IMR-90 (cell line): Measurements from ENCODE around the gene PLCL2. TPM values are rescaled to one million over a fixed set of nuclear protein-coding genes. Genes with fewer than 3 reads are reported as not detected.

Experiments
- ATAC-seq: fragments of 200-7000 bp; cut with Tn5 transposase; 2 replicates; pipeline ENCODE4 v1.9.1; 2020; ENCODE audit warnings: low read depth, mild to moderate bottlenecking, moderate library complexity
- BruUV-seq: library from RNA; stranded (reverse); fragments of 400-500 nt; replicated peaks from 2 replicates; lab custom pipeline; 2021; lab: Mats Ljungman, UMichigan
- CTCF ChIA-PET: fragments of 300-600 bp; formaldehyde crosslinking; extraction: SDS; loops from one replicate; lab custom pipeline; 2021; ENCODE audit warnings: antibody characterized with exemption; lab: Yijun Ruan, JAX
- POLR2A ChIA-PET: fragments of 300-600 bp; sonication (Branson Sonifier 250); formaldehyde crosslinking; loops from one replicate; lab custom pipeline; 2022; ENCODE audit warnings: antibody characterized with exemption; ENCODE audit not compliant: unreplicated experiment; lab: Charles Lee
- DNase-seq: peaks from one replicate; pipeline ENCODE4 v3.0.0; 2013
- H2AFZ ChIP-seq: replicated peaks from 2 replicates; pipeline ENCODE3; 2013; ENCODE audit warnings: low read length, mild to moderate bottlenecking; ENCODE audit not compliant: poor library complexity
- H2AK5ac ChIP-seq: 2 replicates; pipeline ENCODE4 v1.6.1; 2013; ENCODE audit warnings: low read depth, low read length, inconsistent platforms
- H2AK9ac ChIP-seq: replicated peaks from 2 replicates; pipeline ENCODE3; 2013; ENCODE audit warnings: mild to moderate bottlenecking, low read depth, low read length, moderate library complexity; ENCODE audit not compliant: poor library complexity
- H2BK120ac ChIP-seq: 2 replicates; pipeline ENCODE4 v1.6.1; 2013; ENCODE audit warnings: low read depth, low read length, inconsistent platforms
- H2BK15ac ChIP-seq: 3 replicates; pipeline ENCODE4 v1.6.1; 2013; ENCODE audit warnings: low read depth, low read length, inconsistent platforms
- H2BK20ac ChIP-seq: 2 replicates; pipeline ENCODE4 v1.6.1; 2013; ENCODE audit warnings: low read depth, mild to moderate bottlenecking, inconsistent platforms, low read length, moderate library complexity
- H2BK5ac ChIP-seq: 2 replicates; pipeline ENCODE4 v1.6.1; 2013; ENCODE audit warnings: mild to moderate bottlenecking, low read depth, low read length, inconsistent platforms; ENCODE audit not compliant: poor library complexity, severe bottlenecking
- H3K14ac ChIP-seq: replicated peaks from 2 replicates; pipeline ENCODE4 v1.6.1; 2013; ENCODE audit warnings: low read depth, low read length, inconsistent platforms
- H3K18ac ChIP-seq: 2 replicates; pipeline ENCODE4 v1.6.1; 2013; ENCODE audit warnings: low read depth, low read length, control low read depth
- H3K23ac ChIP-seq: 2 replicates; pipeline ENCODE4 v1.6.1; 2013; ENCODE audit warnings: low read depth, low read length, inconsistent platforms
- H3K27ac ChIP-seq: 2 replicates; pipeline ENCODE4 v1.5.1; 2013; ENCODE audit warnings: mild to moderate bottlenecking, control low read depth, low read length; ENCODE audit not compliant: insufficient read depth
- H3K27me3 ChIP-seq: 2 replicates; pipeline ENCODE4 v1.6.1; 2013; ENCODE audit warnings: low read length; ENCODE audit not compliant: control insufficient read depth, insufficient read depth
- H3K36me3 ChIP-seq: 2 replicates; pipeline ENCODE4 v1.6.1; 2013; ENCODE audit warnings: low read length, mixed read lengths; ENCODE audit not compliant: control insufficient read depth, insufficient read depth
- H3K4ac ChIP-seq: 2 replicates; pipeline ENCODE4 v1.6.1; 2013; ENCODE audit warnings: low read depth, low read length, inconsistent platforms
- H3K4me1 ChIP-seq: 2 replicates; pipeline ENCODE4 v1.6.1; 2013; ENCODE audit warnings: low read length, mixed read lengths; ENCODE audit not compliant: control insufficient read depth, insufficient read depth
- H3K4me2 ChIP-seq: 2 replicates; pipeline ENCODE4 v1.6.1; 2013; ENCODE audit warnings: low read depth, mild to moderate bottlenecking, control low read depth, low read length, moderate library complexity
- H3K4me3 ChIP-seq: 2 replicates; pipeline ENCODE4 v1.5.1; 2013; ENCODE audit warnings: low read depth, mild to moderate bottlenecking, control low read depth, low read length, moderate library complexity; ENCODE audit not compliant: insufficient read depth
- H3K56ac ChIP-seq: 2 replicates; pipeline ENCODE4 v1.6.1; 2013; ENCODE audit warnings: low read length, inconsistent platforms; ENCODE audit not compliant: insufficient read depth; ENCODE audit errors: extremely low read depth
- H3K79me1 ChIP-seq, 2 experiments: 2 replicates each; pipeline ENCODE4 v1.6.1; 2013; ENCODE audit warnings: low read length in 2 of 2, inconsistent platforms in 1 of 2, low read depth in 1 of 2
- H3K9ac ChIP-seq: 2 replicates; pipeline ENCODE4 v1.6.1; 2013; ENCODE audit warnings: low read depth, low read length, control low read depth
- H3K9me1 ChIP-seq: 2 replicates; pipeline ENCODE4 v1.6.1; 2013; ENCODE audit warnings: low read length, inconsistent platforms; ENCODE audit not compliant: insufficient read depth
- H3K9me3 ChIP-seq: 2 replicates; pipeline ENCODE4 v1.6.1; 2013; ENCODE audit warnings: low read length; ENCODE audit not compliant: control insufficient read depth, insufficient read depth
- H4K20me1 ChIP-seq: 2 replicates; pipeline ENCODE4 v1.6.1; 2013; ENCODE audit warnings: low read length, inconsistent platforms; ENCODE audit not compliant: insufficient read depth
- H4K5ac ChIP-seq: 2 replicates; pipeline ENCODE4 v1.6.1; 2013; ENCODE audit warnings: mild to moderate bottlenecking, low read depth, low read length, control low read depth
- H4K8ac ChIP-seq, 2 experiments: 2 replicates each; pipeline ENCODE4 v1.6.1; 2013; ENCODE audit warnings: low read depth in 2 of 2, low read length in 2 of 2, control low read depth in 1 of 2, inconsistent platforms in 1 of 2
- H4K91ac ChIP-seq: 2 replicates; pipeline ENCODE4 v1.6.1; 2013; ENCODE audit warnings: low read depth, low read length, inconsistent platforms; ENCODE audit not compliant: insufficient read depth
- BHLHE40 ChIP-seq: fragments of 150-350 bp; IDR thresholded peaks from 2 replicates; pipeline ENCODE4 v1.6.1; 2016; ENCODE audit warnings: mild to moderate bottlenecking, low read depth, low read length
- ELK1 ChIP-seq: fragments of 150-350 bp; IDR thresholded peaks from 2 replicates; pipeline ENCODE4 v1.6.1; 2016; ENCODE audit warnings: low read depth, mild to moderate bottlenecking, low read length, moderate library complexity, borderline replicate concordance
- POLR2A ChIP-seq: IDR thresholded peaks from 2 replicates; pipeline ENCODE4 v1.6.1; 2012; ENCODE audit warnings: mild to moderate bottlenecking, low read depth, low read length
- WGBS, 2 experiments: methylation state at CpG; one replicate each; pipeline versions ENCODE4 v1.1.5 to v1.1.7; 2013; ENCODE audit warnings: missing lambda C conversion rate in 2 of 2; ENCODE audit not compliant: insufficient read length in 1 of 2; ENCODE audit errors: extremely low coverage in 2 of 2; 5-methylcytosine and 5-hydroxymethylcytosine counted together
- dilution Hi-C: fragments of 300-500 bp; cut with HindIII; formaldehyde crosslinking; loops from one replicate; pipeline ENCODE4 v1.14.3; 2018; ENCODE audit warnings: low sequenced_read_pairs; ENCODE audit not compliant: unreplicated experiment
- in situ Hi-C: fragments of 300-500 bp; cut with MboI; formaldehyde crosslinking; loops from 3 replicates; pipeline ENCODE4 v1.14.3; 2019; ENCODE audit warnings: low sequenced_read_pairs, inconsistent platforms, mixed read lengths
- intact Hi-C: fragments of 100-400 bp; cut with micrococcal nuclease; formaldehyde crosslinking; loops from 2 replicates; pipeline ENCODE4 v1.10.0; 2022
- polyA plus RNA-seq, 3 experiments: library from polyadenylated mRNA; depleted of rRNA; stranded (reverse); fragments of >200 nt; gene quantifications; 2 replicates each; pipeline ENCODE4 v1.2.3, GENCODE V29; 2012; ENCODE audit warnings: low replicate concordance in 1 of 3
- total RNA-seq: library from RNA; depleted of rRNA; stranded (reverse); fragments of >200 nt; gene quantifications from 2 replicates; pipeline ENCODE4 v1.2.3, GENCODE V29; 2012

The PLCL2 gene
- total and polyA plus RNA-seq, 2 of the 4 experiments (the other 2 are of a cell fraction) = 0.92 to 3.8 TPM

GRCh38 chr3:16936233-16936632 is 51.5 kb downstream of the PLCL2 start:
- Histone ChIP-seq H3K36me3 (no peaks in the 10 kb centered on the region), H3K4me1 (no peaks in the 10 kb centered on the region), H2BK20ac (no peak overlapping the region), H3K14ac (no peak overlapping the region), H2AK9ac (no peak overlapping the region), H2BK5ac (no peak overlapping the region), H3K56ac (no peak overlapping the region), H4K5ac (no peak overlapping the region), H4K91ac (no peak overlapping the region), H2AFZ (no peak overlapping the region), H4K20me1 (no peaks in the 10 kb centered on the region), H3K23ac (no peak overlapping the region), H3K27me3 (no peaks in the 10 kb centered on the region; the same call in 1 of the 2 replicates), H3K79me1 (no peaks in the 10 kb centered on the region), H2AK5ac (no peak overlapping the region), H3K18ac (no peak overlapping the region), H2BK120ac (no peak overlapping the region), H3K4ac (no peak overlapping the region), H3K4me2 (no peak overlapping the region), H3K27ac (no peak overlapping the region), H2BK15ac (no peak overlapping the region), H3K4me3 (no peak overlapping the region), H3K9ac (no peak overlapping the region), H3K9me3 (no peaks in the 10 kb centered on the region), H3K9me1 (no peaks in the 10 kb centered on the region), H4K8ac (no peak overlapping the region)
- ATAC-seq (no peak), DNase-seq (no peak)
- in situ Hi-C loops (no loop called here), intact Hi-C loops (no loop called here), dilution Hi-C loops (no loop called here)
- WGBS, 2 experiments = 55% methylated on average over 2 of the region's 2 CpGs; no CpG with 5 or more reads in 1 of the 2 experiments
- ChIA-PET POLR2A (no interaction called here), CTCF (interaction anchor here (0.6 kb wide), 1 partner anchor 143 kb away, joined by 3 read pairs; no protein-coding TSS in a partner anchor)
- TF ChIP-seq BHLHE40 = no peak
- no peak for TF ChIP-seq POLR2A
- no peak for TF ChIP-seq ELK1
- no TSS peak for BruUV-seq
